Transverse colon (tissue), 4 donors: Measurements from ENCODE around the gene COL6A2. TPM values are rescaled to one million over a fixed set of nuclear protein-coding genes. Genes with fewer than 3 reads are reported as not detected.
A peak's percentile ranks its signal among the peaks of the same experiment; 100 is the strongest.

ENCODE experiments used
- DNase-seq: peaks from one replicate; pipeline ENCODE4 v3.0.0-alpha.2; 2019
- H3K27ac ChIP-seq, 4 donors: fragments of 200-600 bp; sonication (generic); 2 replicates each; pipeline ENCODE4 v1.5.1; 2016 to 2018; ENCODE audit warnings: inconsistent platforms in 4 of 4
- H3K27me3 ChIP-seq: fragments of 200-600 bp; sonication (generic); 2 replicates; pipeline ENCODE4 v1.5.1; 2017; ENCODE audit warnings: inconsistent platforms
- H3K36me3 ChIP-seq, 4 donors: fragments of 200-600 bp; sonication (generic); 2 replicates each; pipeline ENCODE4 v1.5.1; 2017 to 2019; ENCODE audit warnings: inconsistent platforms in 4 of 4
- H3K4me1 ChIP-seq, 4 donors: fragments of 200-600 bp; sonication (generic); 2 replicates each; pipeline ENCODE4 v1.5.1; 2017 to 2020; ENCODE audit warnings: inconsistent platforms in 4 of 4
- H3K4me3 ChIP-seq, 4 donors: fragments of 200-600 bp; sonication (generic); 1 replicate in 1 of 4; 2 replicates in 3 of 4; pipeline versions ENCODE4 v1.5.1 to v1.6.1; 2017 to 2019; ENCODE audit warnings: inconsistent platforms in 4 of 4
- H3K9me3 ChIP-seq, 2 donors: fragments of 200-600 bp; sonication (generic); 2 replicates each; pipeline ENCODE4 v1.5.1; 2017 to 2019; ENCODE audit warnings: inconsistent platforms in 2 of 2
- EP300 ChIP-seq: sonication (generic); formaldehyde crosslinking; IDR thresholded peaks from one replicate; pipeline ENCODE4 v1.6.1; 2017; ENCODE audit warnings: antibody characterized with exemption, low read depth
- POLR2A ChIP-seq: fragments of 450-650 bp; IDR thresholded peaks from one replicate; pipeline ENCODE4 v1.6.1; 2016; ENCODE audit warnings: antibody characterized with exemption, mild to moderate bottlenecking, moderate library complexity
- POLR2AphosphoS5 ChIP-seq, 3 donors: sonication (generic); formaldehyde crosslinking; IDR thresholded peaks; one replicate each; pipeline ENCODE4 v1.6.1; 2016; ENCODE audit warnings: antibody characterized with exemption in 3 of 3
- WGBS, 2 donors: methylation state at CpG; one replicate each; pipeline ENCODE4 v1.1.5; 2018; ENCODE audit warnings: low coverage in 1 of 2; 5-methylcytosine and 5-hydroxymethylcytosine counted together
- in situ Hi-C, 4 donors: fragments of 200-750 bp; cut with MboI; loops; one replicate each; pipeline versions ENCODE4 v1.15.0 to v1.15.1; 2017; ENCODE audit warnings: low sequenced_read_pairs in 3 of 4, low pct_ligation_motif_present in 1 of 4, low pct_unique_long_range_greater_than_20kb in 1 of 4
- intact Hi-C: fragments of 100-400 bp; cut with DNase I; formaldehyde crosslinking; loops from one replicate; pipeline ENCODE4 v1.15.1; 2023; ENCODE audit warnings: low total_unique reads
- total RNA-seq, 4 donors: library from RNA; depleted of rRNA; stranded (reverse); fragments of >200 nt; gene quantifications; one replicate each; pipeline ENCODE4 v1.1.0, GENCODE V29; 2016
- TF ChIP-seq, protein P1 (sequence below), 5 experiments: fragments of 200-600 bp in 3 of 5; fragments of 450-650 bp in 2 of 5; sonication (generic) in 3 of 5; IDR thresholded peaks; 1 replicate in 2 of 5; 2 replicates in 3 of 5; pipeline ENCODE4 v1.5.1; 2016 to 2017; ENCODE audit warnings: antibody characterized with exemption in 5 of 5, inconsistent platforms in 3 of 5, mild to moderate bottlenecking in 2 of 5, moderate library complexity in 1 of 5

Gene COL6A2
- total RNA-seq, 4 donors from 2014 or later, result 172 to 550 (median 346) TPM

DNA sequence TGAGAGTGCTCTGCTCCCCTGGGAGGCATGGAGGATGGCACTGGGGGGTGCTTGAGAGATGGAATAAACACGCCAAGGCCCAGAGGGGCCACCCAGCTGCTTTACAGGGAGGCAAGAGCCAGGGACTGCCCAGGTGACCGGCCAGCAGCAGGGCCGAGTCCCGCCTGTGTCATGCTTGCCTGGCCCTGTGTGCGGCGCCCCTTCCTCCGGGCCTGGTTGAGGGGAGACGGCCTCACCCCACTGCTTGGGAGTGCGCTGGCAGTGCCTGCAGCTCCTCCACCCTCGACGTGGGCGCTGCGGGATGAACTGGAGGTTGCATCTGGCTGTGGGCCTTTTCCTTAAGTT lies 33.1 kb upstream of the COL6A2 start:
- TF ChIP-seq, protein P1, sequence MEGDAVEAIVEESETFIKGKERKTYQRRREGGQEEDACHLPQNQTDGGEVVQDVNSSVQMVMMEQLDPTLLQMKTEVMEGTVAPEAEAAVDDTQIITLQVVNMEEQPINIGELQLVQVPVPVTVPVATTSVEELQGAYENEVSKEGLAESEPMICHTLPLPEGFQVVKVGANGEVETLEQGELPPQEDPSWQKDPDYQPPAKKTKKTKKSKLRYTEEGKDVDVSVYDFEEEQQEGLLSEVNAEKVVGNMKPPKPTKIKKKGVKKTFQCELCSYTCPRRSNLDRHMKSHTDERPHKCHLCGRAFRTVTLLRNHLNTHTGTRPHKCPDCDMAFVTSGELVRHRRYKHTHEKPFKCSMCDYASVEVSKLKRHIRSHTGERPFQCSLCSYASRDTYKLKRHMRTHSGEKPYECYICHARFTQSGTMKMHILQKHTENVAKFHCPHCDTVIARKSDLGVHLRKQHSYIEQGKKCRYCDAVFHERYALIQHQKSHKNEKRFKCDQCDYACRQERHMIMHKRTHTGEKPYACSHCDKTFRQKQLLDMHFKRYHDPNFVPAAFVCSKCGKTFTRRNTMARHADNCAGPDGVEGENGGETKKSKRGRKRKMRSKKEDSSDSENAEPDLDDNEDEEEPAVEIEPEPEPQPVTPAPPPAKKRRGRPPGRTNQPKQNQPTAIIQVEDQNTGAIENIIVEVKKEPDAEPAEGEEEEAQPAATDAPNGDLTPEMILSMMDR (IDR thresholded peaks at IDR 0.05), result no peak
- TF ChIP-seq POLR2AphosphoS5 (IDR thresholded peaks at IDR 0.05) (no peak), POLR2A (no peak), EP300 (no peak)
- Histone ChIP-seq H3K9me3 (peaks cover 0 to 6% of the 10 kb centered on the region in 2 donors), H3K4me3 (no peak overlapping the region), H3K27me3 (peaks cover 11% of the 10 kb centered on the region), H3K36me3 (no peaks in the 10 kb centered on the region), H3K4me1 (peaks cover 9 to 43% (median 19%) of the 10 kb centered on the region in 4 donors), H3K27ac (peak overlapping the region; percentile 72 to 90 (median 85))
- intact Hi-C loops (no loop called here), in situ Hi-C loops (no loop called here)
- DNase-seq, result no peak
- 57% methylated on average over 13 of the region's 13 CpGs; no CpG with 5 or more reads in 1 of the 2 donors for WGBS, 2 donors

DNA sequence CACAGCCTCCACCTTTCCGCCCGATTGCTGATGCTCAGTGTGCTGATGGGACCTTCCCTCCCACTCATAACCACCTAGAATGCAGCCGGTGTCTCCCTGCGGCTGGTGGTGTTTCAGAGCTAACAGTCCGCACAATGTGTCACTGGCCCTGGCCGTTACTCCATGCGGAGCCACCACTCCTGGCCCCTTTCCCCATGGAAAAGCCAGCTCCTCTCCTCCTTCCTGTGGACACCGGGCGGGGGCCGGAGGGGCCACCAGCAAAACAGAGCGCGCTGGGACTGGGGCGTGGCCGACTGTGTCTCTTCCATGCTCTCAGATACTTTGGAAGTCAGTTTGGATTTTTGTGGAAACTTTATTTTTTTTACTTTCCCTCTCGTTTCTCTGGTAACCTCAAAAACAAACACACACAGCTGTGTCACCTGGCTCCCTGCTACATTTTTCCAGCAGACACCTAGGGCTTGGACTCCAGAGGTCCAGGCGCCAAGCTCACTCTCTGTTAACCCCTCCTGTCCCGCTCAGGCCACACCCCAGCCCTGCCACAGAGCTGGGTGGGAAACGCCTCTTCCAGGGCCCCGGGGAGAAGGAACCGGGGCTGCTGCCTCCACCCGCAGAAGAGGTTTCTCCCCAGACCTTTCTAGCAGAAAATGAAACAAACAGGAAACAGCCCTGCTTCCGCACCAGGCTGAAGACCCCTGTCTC lies 32.5 kb upstream of the COL6A2 start:
- peaks cover 11% of the 10 kb centered on the region for H3K27me3 ChIP-seq
- H3K27ac ChIP-seq, result peak overlapping the region; percentile 72 to 90 (median 85)
- H3K36me3 ChIP-seq, result no peaks in the 10 kb centered on the region
- TF ChIP-seq POLR2AphosphoS5 (IDR thresholded peaks at IDR 0.05) (no peak), POLR2A (no peak), EP300 (no peak)
- TF ChIP-seq, protein P1 (IDR thresholded peaks at IDR 0.05), result no peak
- in situ Hi-C loops (no loop called here), intact Hi-C loops (no loop called here)
- no peak overlapping the region for H3K4me3 ChIP-seq
- H3K9me3 ChIP-seq, result peaks cover 0 to 6% of the 10 kb centered on the region in 2 donors
- 7 to 35% methylated on average over 3 to 22 of the region's 22 CpGs for WGBS, 2 donors
- peaks cover 9 to 41% (median 19%) of the 10 kb centered on the region in 4 donors for H3K4me1 ChIP-seq
- peak; percentile 55 for DNase-seq

DNA sequence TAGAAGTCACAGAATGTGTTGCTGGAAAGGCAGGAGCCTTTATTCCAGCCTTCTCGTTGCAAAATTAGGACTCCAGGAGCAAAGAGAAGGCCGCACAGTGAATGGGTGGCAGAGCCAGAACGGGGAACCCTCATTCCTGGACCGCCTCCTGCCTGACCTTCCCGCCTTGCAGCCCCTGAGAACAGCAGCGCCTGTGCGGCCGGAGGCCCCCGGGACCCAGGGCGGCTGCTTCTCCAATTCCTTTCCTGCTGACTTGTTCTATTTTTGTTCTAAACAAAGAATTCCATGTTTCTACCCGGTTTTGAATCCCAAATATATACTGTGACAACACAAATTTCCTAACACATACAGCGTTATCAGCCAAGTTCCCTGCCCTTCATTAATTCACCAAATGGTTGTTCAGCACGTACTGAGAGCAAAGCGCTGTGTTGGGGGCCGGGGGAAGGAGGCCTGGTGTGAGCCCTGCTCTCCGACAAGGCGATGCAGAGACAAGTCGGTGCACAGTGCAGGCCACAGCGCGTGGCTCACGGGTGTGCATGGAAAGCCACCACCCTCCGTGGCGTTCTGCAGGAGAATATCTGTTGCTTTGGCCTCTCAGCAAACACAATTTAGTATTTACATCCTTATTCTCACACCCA lies 31.9 kb upstream of the COL6A2 start:
- Histone ChIP-seq H3K27ac (peak overlapping the region; percentile 72 to 90 (median 85)), H3K36me3 (no peaks in the 10 kb centered on the region), H3K4me3 (no peak overlapping the region), H3K27me3 (peaks cover 11% of the 10 kb centered on the region), H3K9me3 (peaks cover 0 to 6% of the 10 kb centered on the region in 2 donors), H3K4me1 (peaks cover 9 to 36% (median 19%) of the 10 kb centered on the region in 4 donors)
- intact Hi-C loops (no loop called here), in situ Hi-C loops (no loop called here)
- TF ChIP-seq POLR2A (no peak), EP300 (no peak), POLR2AphosphoS5 (IDR thresholded peaks at IDR 0.05) (no peak)
- TF ChIP-seq, protein P1 (IDR thresholded peaks at IDR 0.05), result no peak
- WGBS, 2 donors, result 70 to 80% methylated on average over 1 to 23 of the region's 23 CpGs
- DNase-seq, result no peak

DNA sequence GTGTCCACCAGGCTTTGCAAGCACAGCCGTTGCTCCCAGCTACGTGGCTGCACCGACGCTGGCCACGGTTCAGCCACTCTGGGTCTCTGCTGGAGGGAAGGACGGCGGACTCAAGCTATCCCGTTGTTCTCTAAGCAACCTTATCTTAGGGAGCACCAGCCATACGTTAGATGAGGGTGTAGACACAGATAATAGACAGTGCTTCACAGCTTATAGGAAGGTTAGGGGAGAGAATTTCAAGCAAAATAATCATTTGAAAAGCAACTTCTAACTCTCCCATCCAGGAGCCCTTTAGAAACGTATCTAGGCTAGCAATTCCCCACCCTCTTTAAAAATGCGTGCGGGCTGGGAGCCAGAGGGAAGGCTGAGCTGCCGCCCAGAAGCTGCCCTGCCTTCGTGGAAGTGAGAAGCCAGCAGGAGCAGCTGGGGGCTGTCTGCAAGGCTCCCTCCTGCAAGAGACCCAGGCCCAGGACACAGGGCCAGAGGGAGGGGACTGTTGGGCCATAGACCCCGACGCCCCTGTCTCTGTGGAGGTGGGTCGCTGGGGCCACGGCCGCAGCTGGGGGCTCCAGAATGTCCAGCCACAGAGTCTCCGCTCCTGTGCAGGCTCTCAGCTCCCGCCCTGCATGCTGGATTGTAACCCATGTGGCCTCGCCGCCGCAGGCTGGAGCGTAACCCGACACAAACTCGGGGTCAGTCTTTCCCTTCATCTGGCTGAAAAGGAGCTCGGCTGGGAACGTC lies 31.2 kb upstream of the COL6A2 start:
- DNase-seq, result no peak
- Histone ChIP-seq H3K4me3 (no peak overlapping the region), H3K4me1 (peaks cover 9 to 32% (median 19%) of the 10 kb centered on the region in 4 donors), H3K9me3 (peaks cover 0 to 6% of the 10 kb centered on the region in 2 donors), H3K27me3 (peaks cover 11% of the 10 kb centered on the region), H3K27ac (peak overlapping the region; percentile 72 to 90 (median 85)), H3K36me3 (no peaks in the 10 kb centered on the region)
- intact Hi-C loops (no loop called here), in situ Hi-C loops (no loop called here)
- TF ChIP-seq POLR2A (no peak), POLR2AphosphoS5 (IDR thresholded peaks at IDR 0.05) (no peak), EP300 (no peak)
- TF ChIP-seq, protein P1 (IDR thresholded peaks at IDR 0.05), result no peak
- 47% methylated on average over 29 of the region's 29 CpGs; no CpG with 5 or more reads in 1 of the 2 donors for WGBS, 2 donors
